Germinal center (tissue), 1 donor: Measurements from ENCODE around the gene VASH2.

Source experiments
- DNase-seq: peaks from one replicate; pipeline ENCODE4 v3.0.0; 2012; ENCODE audit warnings: mixed read lengths, low spot score

Gene VASH2

GRCh38 chr1:213035573-213035972, 85.2 kb downstream of the VASH2 start:
- no peak for DNase-seq
